Fibroblast of mammary gland (primary cell): Measurements from ENCODE around the gene CLDN10.

ENCODE experiments used
- DNase-seq: peaks from one replicate; pipeline ENCODE4 v3.0.0-alpha.2; 2010; ENCODE audit warnings: low read depth
- H3K4me3 ChIP-seq: 2 replicates; pipeline ENCODE4 v1.5.1; 2011; ENCODE audit warnings: low read depth, mild to moderate bottlenecking, low read length, moderate library complexity; ENCODE audit not compliant: control insufficient read depth
- TF ChIP-seq, protein P1 (sequence below): conservative IDR thresholded peaks from 2 replicates; pipeline ENCODE4 v1.5.1; 2011; ENCODE audit warnings: low read depth, low read length, inconsistent platforms; ENCODE audit not compliant: control insufficient read depth, insufficient read depth

Gene CLDN10

DNA sequence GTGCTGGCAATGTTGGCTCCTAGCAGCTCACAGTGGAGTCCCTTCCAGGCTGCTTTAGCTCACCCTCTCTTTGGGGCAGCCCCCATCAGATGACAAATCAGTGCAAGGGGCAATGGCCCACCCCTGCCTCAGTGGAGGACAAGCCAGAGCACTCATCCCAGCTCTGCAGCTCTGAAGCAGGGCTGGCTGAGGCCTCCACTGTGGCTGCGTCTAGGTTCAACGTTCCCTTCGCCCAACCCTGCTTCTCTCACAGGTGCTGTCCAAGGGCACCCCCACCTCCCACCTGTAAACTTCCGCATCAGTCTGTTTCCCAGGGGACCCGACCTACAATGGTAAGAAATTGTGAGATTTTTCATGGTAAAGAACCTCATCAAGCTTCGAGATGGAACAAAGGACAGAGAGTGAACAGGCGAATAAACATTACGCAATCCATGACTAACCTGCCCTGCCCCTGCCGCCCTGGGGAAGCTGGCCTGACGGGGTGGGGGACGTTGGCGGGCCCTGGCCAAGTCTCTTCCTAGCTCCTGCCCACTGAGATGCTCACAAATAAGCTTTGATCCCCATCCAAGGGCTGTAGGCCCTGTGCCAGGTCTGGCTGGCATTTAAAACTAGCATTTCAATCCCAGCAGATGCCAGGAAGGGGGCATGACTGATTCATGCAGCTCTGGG is 51.5 kb downstream of the CLDN10 start:
- peak; percentile 59 for DNase-seq
- TF ChIP-seq, protein P1, sequence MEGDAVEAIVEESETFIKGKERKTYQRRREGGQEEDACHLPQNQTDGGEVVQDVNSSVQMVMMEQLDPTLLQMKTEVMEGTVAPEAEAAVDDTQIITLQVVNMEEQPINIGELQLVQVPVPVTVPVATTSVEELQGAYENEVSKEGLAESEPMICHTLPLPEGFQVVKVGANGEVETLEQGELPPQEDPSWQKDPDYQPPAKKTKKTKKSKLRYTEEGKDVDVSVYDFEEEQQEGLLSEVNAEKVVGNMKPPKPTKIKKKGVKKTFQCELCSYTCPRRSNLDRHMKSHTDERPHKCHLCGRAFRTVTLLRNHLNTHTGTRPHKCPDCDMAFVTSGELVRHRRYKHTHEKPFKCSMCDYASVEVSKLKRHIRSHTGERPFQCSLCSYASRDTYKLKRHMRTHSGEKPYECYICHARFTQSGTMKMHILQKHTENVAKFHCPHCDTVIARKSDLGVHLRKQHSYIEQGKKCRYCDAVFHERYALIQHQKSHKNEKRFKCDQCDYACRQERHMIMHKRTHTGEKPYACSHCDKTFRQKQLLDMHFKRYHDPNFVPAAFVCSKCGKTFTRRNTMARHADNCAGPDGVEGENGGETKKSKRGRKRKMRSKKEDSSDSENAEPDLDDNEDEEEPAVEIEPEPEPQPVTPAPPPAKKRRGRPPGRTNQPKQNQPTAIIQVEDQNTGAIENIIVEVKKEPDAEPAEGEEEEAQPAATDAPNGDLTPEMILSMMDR, result no peak
- H3K4me3 ChIP-seq, result no peak overlapping the region

GRCh38 chr13:95604556-95604915 is 52.0 kb downstream of the CLDN10 start:
- DNase-seq, result no peak
- H3K4me3 ChIP-seq, result no peak overlapping the region
- TF ChIP-seq, protein P1, result no peak

DNA sequence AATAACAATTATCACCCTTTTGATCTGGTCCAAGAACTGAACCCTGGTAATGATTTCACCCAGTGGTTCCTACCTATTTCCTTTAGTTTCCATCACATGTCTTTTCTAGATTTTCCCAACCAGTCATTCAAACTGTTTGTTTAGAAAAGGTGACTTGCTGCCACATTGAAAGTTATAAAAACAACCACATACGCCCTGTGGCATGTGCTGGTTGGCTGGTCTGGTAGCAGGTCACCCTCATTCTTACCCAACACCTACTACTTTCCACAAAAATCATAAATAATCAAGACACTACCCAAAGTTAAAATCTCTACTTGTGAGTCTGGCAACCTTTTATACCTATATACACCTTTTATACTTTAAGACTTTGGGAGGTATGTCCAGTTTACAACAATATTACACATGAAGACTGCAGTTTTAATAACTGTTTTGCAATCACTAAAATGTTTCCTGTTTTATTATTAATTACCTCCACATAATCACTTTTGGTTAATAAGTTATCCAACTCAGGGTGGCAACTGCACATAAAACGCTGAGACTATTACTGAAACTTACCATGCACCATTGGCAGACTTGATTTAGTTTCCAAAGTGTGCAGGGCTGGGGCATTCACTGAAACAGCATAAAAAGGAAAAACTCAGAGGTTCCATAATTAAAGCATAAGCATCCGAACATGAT is 53.1 kb downstream of the CLDN10 start:
- TF ChIP-seq, protein P1, result no peak
- H3K4me3 ChIP-seq, result no peak overlapping the region
- no peak for DNase-seq

- TF ChIP-seq, protein P1, result no peak
Measured at GRCh38 chr13:95607366-95607765, 54.8 kb downstream of the CLDN10 start.

GRCh38 chr13:95608640-95609323 is 56.3 kb downstream of the CLDN10 start:
- TF ChIP-seq, protein P1, result no peak
- H3K4me3 ChIP-seq, result no peak overlapping the region
- DNase-seq, result peak; percentile 25

More at GRCh38 chr13:95607366-95607765, 54.8 kb downstream of the CLDN10 start:
- peak; percentile 83 for DNase-seq
- H3K4me3 ChIP-seq, result no peak overlapping the region

- no peak overlapping the region for H3K4me3 ChIP-seq
- no peak for DNase-seq
- TF ChIP-seq, protein P1, result no peak
Measured at GRCh38 chr13:95614641-95615245, 62.2 kb downstream of the CLDN10 start.
